HepG2 (cell line): ENCODE results near the gene EVI5. TPM values are rescaled to one million over a fixed set of nuclear protein-coding genes. Genes with fewer than 3 reads are reported as not detected.

ENCODE experiments used
- ARID5B ChIP-seq: IDR thresholded peaks from 2 replicates; pipeline ENCODE4 v1.4.0; 2020; ENCODE audit warnings: mild to moderate bottlenecking, missing genetic modification reagents
- CEBPB ChIP-seq: IDR thresholded peaks from 2 replicates; pipeline ENCODE4 v1.6.1; 2011; ENCODE audit warnings: low read depth, low read length, improper control_type of control experiment, borderline replicate concordance
- HDAC2 ChIP-seq: sonication (generic); formaldehyde crosslinking; IDR thresholded peaks from 2 replicates; pipeline ENCODE4 v1.4.0; 2020; ENCODE audit warnings: missing genetic modification reagents
- HNF4G ChIP-seq, 2 experiments: sonication (generic) in 1 of 2; formaldehyde crosslinking in 1 of 2; IDR thresholded peaks; 2 replicates each; pipeline versions ENCODE4 v1.4.0 to v1.6.1; 2011 to 2020; ENCODE audit warnings: borderline replicate concordance in 2 of 2, low read depth in 2 of 2, mild to moderate bottlenecking in 2 of 2, low read length in 1 of 2, missing genetic modification reagents in 1 of 2, moderate library complexity in 1 of 2
- MEIS2 ChIP-seq: sonication (generic); formaldehyde crosslinking; IDR thresholded peaks from 2 replicates; pipeline ENCODE4 v1.9.0; 2021; ENCODE audit warnings: mild to moderate bottlenecking, missing genetic modification reagents
- NR2F1 ChIP-seq, 2 experiments: fragments of 450-650 bp in 1 of 2; formaldehyde crosslinking in 1 of 2; IDR thresholded peaks; 2 replicates each; pipeline versions ENCODE4 v1.5.0 to v1.6.1; 2016 to 2020; ENCODE audit warnings: mild to moderate bottlenecking in 1 of 2, missing compliant biosample characterization in 1 of 2, missing genetic modification reagents in 1 of 2, moderate library complexity in 1 of 2
- NR2F6 ChIP-seq, 2 experiments: IDR thresholded peaks; 2 replicates each; pipeline ENCODE4 v1.6.1; 2016; ENCODE audit warnings: antibody characterized with exemption in 1 of 2, mild to moderate bottlenecking in 1 of 2
- RARA ChIP-seq: IDR thresholded peaks from 2 replicates; pipeline ENCODE4 v1.6.1; 2016; ENCODE audit warnings: missing genetic modification reagents, missing compliant biosample characterization
- RFXANK ChIP-seq: IDR thresholded peaks from 2 replicates; pipeline ENCODE4 v1.6.1; 2016
- SAP130 ChIP-seq: IDR thresholded peaks from 2 replicates; pipeline ENCODE4 v1.6.1; 2016; ENCODE audit warnings: low read depth
- SOX13 ChIP-seq, 3 experiments: fragments of 450-650 bp in 1 of 3; sonication (generic) in 1 of 3; formaldehyde crosslinking in 1 of 3; IDR thresholded peaks in 2 of 3; conservative IDR thresholded peaks in 1 of 3; 2 replicates each; pipeline versions ENCODE4 v1.5.0 to v1.6.1; 2016 to 2020; ENCODE audit warnings: antibody characterized with exemption in 1 of 3, mild to moderate bottlenecking in 1 of 3, missing compliant biosample characterization in 1 of 3, missing genetic modification reagents in 1 of 3, moderate library complexity in 1 of 3
- SOX6 ChIP-seq, 2 experiments: fragments of 450-650 bp in 1 of 2; sonication (generic) in 1 of 2; formaldehyde crosslinking in 1 of 2; IDR thresholded peaks; 2 replicates each; pipeline versions ENCODE4 v1.4.0 to v1.6.1; 2017 to 2020; ENCODE audit warnings: antibody characterized with exemption in 1 of 2, mild to moderate bottlenecking in 1 of 2, missing genetic modification reagents in 1 of 2
- TFAP4 ChIP-seq: sonication (generic); IDR thresholded peaks from 2 replicates; pipeline ENCODE4 v1.6.1; 2016; ENCODE audit warnings: low read depth, borderline replicate concordance
- ZBTB20 ChIP-seq: sonication (generic); formaldehyde crosslinking; IDR thresholded peaks from 2 replicates; pipeline ENCODE4 v1.8.1; 2023; ENCODE audit warnings: missing genetic modification reagents, low read depth, mild to moderate bottlenecking, borderline replicate concordance
- ZFY ChIP-seq: sonication (generic); formaldehyde crosslinking; IDR thresholded peaks from 2 replicates; pipeline ENCODE4 v1.4.0; 2020; ENCODE audit warnings: missing genetic modification reagents
- ZGPAT ChIP-seq: IDR thresholded peaks from 2 replicates; pipeline ENCODE4 v1.6.1; 2016; ENCODE audit warnings: mild to moderate bottlenecking
- ZMYM3 ChIP-seq: sonication (generic); formaldehyde crosslinking; IDR thresholded peaks from 2 replicates; pipeline ENCODE4 v1.5.1; 2020; ENCODE audit warnings: mild to moderate bottlenecking, missing genetic modification reagents
- ZNF292 ChIP-seq: sonication (generic); formaldehyde crosslinking; IDR thresholded peaks from 2 replicates; pipeline ENCODE4 v1.8.1; 2022; ENCODE audit warnings: mild to moderate bottlenecking, low read depth, missing genetic modification reagents, borderline replicate concordance
- ZNF331 ChIP-seq: sonication (generic); formaldehyde crosslinking; IDR thresholded peaks from 2 replicates; pipeline ENCODE4 v1.4.0; 2020; ENCODE audit warnings: missing genetic modification reagents
- ZNF574 ChIP-seq: sonication (generic); formaldehyde crosslinking; IDR thresholded peaks from 2 replicates; pipeline ENCODE4 v1.4.0; 2020; ENCODE audit warnings: missing genetic modification reagents
- polyA plus RNA-seq, 8 experiments: library from polyadenylated mRNA; depleted of rRNA in 3 of 8; stranded (reverse) in 7 of 8; unstranded in 1 of 8; fragments of >200 nt; fragmentation: Illumina TruSeq in 4 of 8; extraction: Trizol in 4 of 8; gene quantifications; 2 replicates each; pipeline versions ENCODE4 v1.2.1 to v1.2.3, GENCODE V29; 2011 to 2016; ENCODE audit warnings: low read depth in 4 of 8, missing spikeins in 1 of 8, mixed read lengths in 1 of 8; ENCODE audit not compliant: insufficient read depth in 1 of 8
- total RNA-seq, 5 experiments: library from RNA; depleted of rRNA; stranded (reverse); fragments of >200 nt; fragmentation: Illumina TruSeq; extraction: Trizol; gene quantifications; 2 replicates each; pipeline ENCODE4 v1.2.3, GENCODE V29; 2016; ENCODE audit warnings: low read depth in 1 of 5

Gene EVI5
- total and polyA plus RNA-seq, 2 of the 13 experiments (the other 11 are each of a cell fraction or from before 2014, with no cell fraction given), result 4.0 to 12.6 TPM

- TF ChIP-seq RARA (peak; percentile 64), TFAP4 (peak; percentile 87; the same call in 1 of the 2 replicates), ZNF331 (CRISPR knock-in tag) (peak; percentile 35; the same call in 1 of the 2 replicates), NR2F1 (CRISPR knock-in tag; IDR thresholded peaks at IDR 0.05) (peak; percentile 56 to 82; a peak in 3 of 4 replicates), ZBTB20 (CRISPR knock-in tag) (no peak), ZFY (CRISPR knock-in tag) (peak; percentile 40; the same call in 1 of the 2 replicates), MEIS2 (peak; percentile 35; the same call in 1 of the 2 replicates), ZGPAT (CRISPR knock-in tag) (peak; percentile 59; the same call in 1 of the 2 replicates), CEBPB (peak; percentile 88), HNF4G (IDR thresholded peaks at IDR 0.05; ENCODE audit: borderline replicate concordance, low read depth, low read length) (peak; percentile 30; the same call in 1 of the 2 replicates), HNF4G (CRISPR knock-in tag; IDR thresholded peaks at IDR 0.05; ENCODE audit: borderline replicate concordance, low read depth) (no peak), SAP130 (CRISPR knock-in tag) (peak; percentile 58), RFXANK (CRISPR knock-in tag) (no peak), NR2F6 (IDR thresholded peaks at IDR 0.05) (peak; percentile 66), NR2F6 (CRISPR knock-in tag; IDR thresholded peaks at IDR 0.05) (peak; percentile 78), ARID5B (no peak), ZNF292 (CRISPR knock-in tag) (peak; percentile 65; the same call in 1 of the 2 replicates), ZMYM3 (peak; percentile 40; the same call in 1 of the 2 replicates), HDAC2 (CRISPR knock-in tag) (peak; percentile 33; the same call in 1 of the 2 replicates), SOX6 (IDR thresholded peaks at IDR 0.05) (no peak), SOX6 (CRISPR knock-in tag; IDR thresholded peaks at IDR 0.05) (peak; percentile 85), SOX13 (IDR thresholded peaks at IDR 0.05) (peak; percentile 50; the same call in 1 of the 2 replicates), SOX13 (CRISPR knock-in tag; conservative IDR thresholded peaks at IDR 0.05 in 1 of 2, IDR thresholded peaks at IDR 0.05 in 1 of 2) (peak in 1 of 2 experiments; percentile 69; a peak in 2 of 4 replicates), ZNF574 (CRISPR knock-in tag) (0 out of 2 replicates have a peak, but pooled peaks have one; percentile 16)
These were observed 38.0 kb upstream of the EVI5 start (continued) for GRCh38 chr1:92822879-92823278.
